Tibial nerve (tissue), 4 donors: ENCODE measurements around the gene ERBB4. TPM values are rescaled to one million over a fixed set of nuclear protein-coding genes. Genes with fewer than 3 reads are reported as not detected.

Source experiments
- DNase-seq, 2 donors: peaks; one replicate each; pipeline ENCODE4 v3.0.0-alpha.2; 2019; ENCODE audit warnings: low spot score in 2 of 2
- H3K27ac ChIP-seq, 4 donors: fragments of 200-600 bp; sonication (generic) in 3 of 4; one replicate each; pipeline ENCODE4 v1.5.1; 2017 to 2019; ENCODE audit warnings: mild to moderate bottlenecking in 1 of 4
- H3K27me3 ChIP-seq, 2 donors: fragments of 200-600 bp; sonication (generic) in 1 of 2; one replicate each; pipeline versions ENCODE4 v1.5.1 to v1.6.0; 2017 to 2019
- H3K36me3 ChIP-seq, 3 donors: fragments of 200-600 bp; sonication (generic); one replicate each; pipeline ENCODE4 v1.5.1; 2018 to 2019
- H3K4me1 ChIP-seq, 4 donors: fragments of 200-600 bp; sonication (generic) in 3 of 4; one replicate each; pipeline ENCODE4 v1.5.1; 2017 to 2019
- H3K4me3 ChIP-seq, 4 donors: fragments of 200-600 bp; sonication (generic) in 3 of 4; one replicate each; pipeline ENCODE4 v1.5.1; 2017 to 2019; ENCODE audit warnings: mild to moderate bottlenecking in 1 of 4, moderate library complexity in 1 of 4
- H3K9me3 ChIP-seq, 4 donors: fragments of 200-600 bp; sonication (generic) in 3 of 4; one replicate each; pipeline ENCODE4 v1.5.1; 2017 to 2019
- EP300 ChIP-seq, 2 donors: sonication (generic); formaldehyde crosslinking; IDR thresholded peaks; one replicate each; pipeline ENCODE4 v1.6.1; 2017; ENCODE audit warnings: antibody characterized with exemption in 2 of 2, mild to moderate bottlenecking in 1 of 2
- POLR2A ChIP-seq, 2 donors: fragments of 450-650 bp; IDR thresholded peaks; one replicate each; pipeline ENCODE4 v1.6.1; 2017; ENCODE audit warnings: antibody characterized with exemption in 2 of 2, mild to moderate bottlenecking in 2 of 2, moderate library complexity in 2 of 2
- WGBS, 2 donors: methylation state at CpG; one replicate each; pipeline ENCODE4 v1.1.5; 2018; 5-methylcytosine and 5-hydroxymethylcytosine counted together
- total RNA-seq, 4 donors: library from RNA; depleted of rRNA; stranded (reverse); fragments of >200 nt; gene quantifications; one replicate each; pipeline ENCODE4 v1.1.0, GENCODE V29; 2016
- TF ChIP-seq, protein P1 (sequence below), 5 experiments: fragments of 200-600 bp in 3 of 5; fragments of 450-650 bp in 2 of 5; sonication (generic) in 3 of 5; IDR thresholded peaks; one replicate each; pipeline ENCODE4 v1.5.1; 2016 to 2019; ENCODE audit warnings: antibody characterized with exemption in 5 of 5, mild to moderate bottlenecking in 3 of 5, moderate library complexity in 2 of 5

The ERBB4 gene
- total RNA-seq, 4 donors from 2014 or later: 2.4 to 3.3 (median 2.9) TPM

GRCh38 chr2:212295571-212295970 lies 243.0 kb downstream of the ERBB4 start:
- H3K4me3 ChIP-seq: no peak overlapping the region
- no peaks in the 10 kb centered on the region for H3K36me3 ChIP-seq
- H3K4me1 ChIP-seq: no peaks in the 10 kb centered on the region
- 77 to 78% methylated on average over 3 of the region's 3 CpGs for WGBS, 2 donors
- no peak overlapping the region for H3K27ac ChIP-seq
- DNase-seq: no peak
- H3K27me3 ChIP-seq: no peaks in the 10 kb centered on the region
- H3K9me3 ChIP-seq: no peaks in the 10 kb centered on the region
- TF ChIP-seq POLR2A (IDR thresholded peaks at IDR 0.05) (no peak), EP300 (IDR thresholded peaks at IDR 0.05) (no peak)
- TF ChIP-seq, protein P1, sequence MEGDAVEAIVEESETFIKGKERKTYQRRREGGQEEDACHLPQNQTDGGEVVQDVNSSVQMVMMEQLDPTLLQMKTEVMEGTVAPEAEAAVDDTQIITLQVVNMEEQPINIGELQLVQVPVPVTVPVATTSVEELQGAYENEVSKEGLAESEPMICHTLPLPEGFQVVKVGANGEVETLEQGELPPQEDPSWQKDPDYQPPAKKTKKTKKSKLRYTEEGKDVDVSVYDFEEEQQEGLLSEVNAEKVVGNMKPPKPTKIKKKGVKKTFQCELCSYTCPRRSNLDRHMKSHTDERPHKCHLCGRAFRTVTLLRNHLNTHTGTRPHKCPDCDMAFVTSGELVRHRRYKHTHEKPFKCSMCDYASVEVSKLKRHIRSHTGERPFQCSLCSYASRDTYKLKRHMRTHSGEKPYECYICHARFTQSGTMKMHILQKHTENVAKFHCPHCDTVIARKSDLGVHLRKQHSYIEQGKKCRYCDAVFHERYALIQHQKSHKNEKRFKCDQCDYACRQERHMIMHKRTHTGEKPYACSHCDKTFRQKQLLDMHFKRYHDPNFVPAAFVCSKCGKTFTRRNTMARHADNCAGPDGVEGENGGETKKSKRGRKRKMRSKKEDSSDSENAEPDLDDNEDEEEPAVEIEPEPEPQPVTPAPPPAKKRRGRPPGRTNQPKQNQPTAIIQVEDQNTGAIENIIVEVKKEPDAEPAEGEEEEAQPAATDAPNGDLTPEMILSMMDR (IDR thresholded peaks at IDR 0.05): no peak

DNA sequence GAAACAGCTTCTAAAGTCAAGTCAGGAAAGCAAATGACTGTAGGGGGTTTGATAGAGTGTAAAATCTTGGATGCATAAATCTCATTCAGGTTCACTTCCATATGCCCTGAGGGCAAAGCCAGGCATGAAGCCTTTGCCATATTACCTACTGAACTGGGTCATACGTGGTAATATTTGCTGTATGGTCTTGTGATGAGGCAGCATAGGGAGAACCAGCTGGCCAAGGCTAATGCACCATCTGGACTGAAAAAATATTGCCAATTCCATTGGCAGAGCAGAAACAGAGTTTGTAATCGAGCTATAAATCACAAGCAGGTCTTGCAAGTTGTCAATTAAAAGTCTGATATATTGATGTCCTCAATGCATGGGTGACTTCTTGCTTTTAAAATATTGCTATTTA lies 243.8 kb downstream of the ERBB4 start:
- TF ChIP-seq EP300 (IDR thresholded peaks at IDR 0.05): no peak
- TF ChIP-seq, protein P1 (IDR thresholded peaks at IDR 0.05): no peak
- no peak for TF ChIP-seq POLR2A (IDR thresholded peaks at IDR 0.05)
- no peak for DNase-seq
- Histone ChIP-seq H3K27me3 (no peaks in the 10 kb centered on the region), H3K9me3 (no peaks in the 10 kb centered on the region), H3K36me3 (no peaks in the 10 kb centered on the region), H3K4me3 (no peak overlapping the region), H3K27ac (no peak overlapping the region), H3K4me1 (no peaks in the 10 kb centered on the region)
- 66 to 80% methylated on average over 2 of the region's 2 CpGs for WGBS, 2 donors

- H3K27me3 ChIP-seq: no peaks in the 10 kb centered on the region
- no peak overlapping the region for H3K27ac ChIP-seq
- H3K9me3 ChIP-seq: no peaks in the 10 kb centered on the region
- H3K4me3 ChIP-seq: no peak overlapping the region
- no peaks in the 10 kb centered on the region for H3K4me1 ChIP-seq
- TF ChIP-seq POLR2A (IDR thresholded peaks at IDR 0.05) (no peak), EP300 (IDR thresholded peaks at IDR 0.05) (no peak)
- TF ChIP-seq, protein P1 (IDR thresholded peaks at IDR 0.05): no peak
- DNase-seq: no peak
- H3K36me3 ChIP-seq: no peaks in the 10 kb centered on the region
Measured at GRCh38 chr2:212289301-212289700, 249.3 kb downstream of the ERBB4 start.

GRCh38 chr2:212288308-212288707 lies 250.3 kb downstream of the ERBB4 start:
- Histone ChIP-seq H3K27ac (no peak overlapping the region), H3K9me3 (no peaks in the 10 kb centered on the region), H3K27me3 (no peaks in the 10 kb centered on the region), H3K4me3 (no peak overlapping the region), H3K4me1 (peaks cover 0 to 5% (median 0%) of the 10 kb centered on the region in 4 donors), H3K36me3 (no peaks in the 10 kb centered on the region)
- DNase-seq: no peak
- TF ChIP-seq EP300 (IDR thresholded peaks at IDR 0.05): no peak
- TF ChIP-seq POLR2A (IDR thresholded peaks at IDR 0.05): no peak
- TF ChIP-seq, protein P1 (IDR thresholded peaks at IDR 0.05): no peak
- 89 to 91% methylated on average over 8 of the region's 8 CpGs for whole genome bisulfite sequencing, 2 donors

DNA sequence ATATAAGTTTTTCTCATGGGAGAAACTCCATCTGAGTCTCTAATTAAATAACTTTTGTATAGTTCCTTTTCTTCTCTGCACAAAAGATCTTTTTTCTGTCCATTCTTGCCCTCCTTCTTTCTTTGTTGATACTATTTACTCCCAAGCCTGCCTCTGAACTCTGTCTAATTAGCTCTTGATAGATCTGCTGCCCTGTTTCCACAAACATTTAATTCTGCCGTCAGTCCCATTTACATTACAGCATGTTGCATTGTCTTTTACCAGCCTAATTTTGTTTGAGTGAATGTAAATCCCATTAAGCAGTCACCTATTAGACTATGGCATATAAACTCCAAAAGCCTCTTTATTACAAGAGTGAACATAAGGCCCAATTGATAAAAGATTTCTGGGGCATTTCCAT lies 254.4 kb downstream of the ERBB4 start:
- DNase-seq: no peak
- H3K27me3 ChIP-seq: no peaks in the 10 kb centered on the region
- TF ChIP-seq POLR2A (IDR thresholded peaks at IDR 0.05): no peak
- no peak for TF ChIP-seq EP300 (IDR thresholded peaks at IDR 0.05)
- TF ChIP-seq, protein P1 (IDR thresholded peaks at IDR 0.05): no peak
- H3K9me3 ChIP-seq: no peaks in the 10 kb centered on the region
- no peak overlapping the region for H3K27ac ChIP-seq
- H3K36me3 ChIP-seq: no peaks in the 10 kb centered on the region
- peaks cover 0 to 5% (median 0%) of the 10 kb centered on the region in 4 donors for H3K4me1 ChIP-seq
- WGBS, 2 donors: 21 to 43% methylated on average over 1 of the region's 1 CpG
- no peak overlapping the region for H3K4me3 ChIP-seq
